ENCODE data around the gene COL27A1. TPM values are rescaled to one million over a fixed set of nuclear protein-coding genes. Genes with fewer than 3 reads are reported as not detected.

Gene COL27A1
- total and polyA plus RNA-seq, 9 of the 15 experiments (the other 6 are each of a cell fraction or from before 2014, with no cell fraction given), result 0.07 TPM; not detected in 8

- TF ChIP-seq BCOR (IDR thresholded peaks at IDR 0.05), result peak; percentile 76; the same call in 1 of the 2 replicates
- TF ChIP-seq ARHGAP35 (IDR thresholded peaks at IDR 0.05; ENCODE audit: partially characterized antibody), result no peak
- no peak for TF ChIP-seq ZNF318 (IDR thresholded peaks at IDR 0.05; ENCODE audit: borderline replicate concordance in 1 of 2, low read depth in 1 of 2)
- TF ChIP-seq TSC22D4 (tag; IDR thresholded peaks at IDR 0.05), result no peak
- TF ChIP-seq, protein P1, sequence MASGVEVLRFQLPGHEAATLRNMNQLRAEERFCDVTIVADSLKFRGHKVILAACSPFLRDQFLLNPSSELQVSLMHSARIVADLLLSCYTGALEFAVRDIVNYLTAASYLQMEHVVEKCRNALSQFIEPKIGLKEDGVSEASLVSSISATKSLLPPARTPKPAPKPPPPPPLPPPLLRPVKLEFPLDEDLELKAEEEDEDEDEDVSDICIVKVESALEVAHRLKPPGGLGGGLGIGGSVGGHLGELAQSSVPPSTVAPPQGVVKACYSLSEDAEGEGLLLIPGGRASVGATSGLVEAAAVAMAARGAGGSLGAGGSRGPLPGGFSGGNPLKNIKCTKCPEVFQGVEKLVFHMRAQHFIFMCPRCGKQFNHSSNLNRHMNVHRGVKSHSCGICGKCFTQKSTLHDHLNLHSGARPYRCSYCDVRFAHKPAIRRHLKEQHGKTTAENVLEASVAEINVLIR (CRISPR knock-in tag; IDR thresholded peaks at IDR 0.05), result no peak
Measured at GRCh38 chr9:114223564-114224246, 68.4 kb downstream of the COL27A1 start (continued).

Data from K562 (cell line).